ENCODE results near the gene LYZL1.

The LYZL1 gene

DNA sequence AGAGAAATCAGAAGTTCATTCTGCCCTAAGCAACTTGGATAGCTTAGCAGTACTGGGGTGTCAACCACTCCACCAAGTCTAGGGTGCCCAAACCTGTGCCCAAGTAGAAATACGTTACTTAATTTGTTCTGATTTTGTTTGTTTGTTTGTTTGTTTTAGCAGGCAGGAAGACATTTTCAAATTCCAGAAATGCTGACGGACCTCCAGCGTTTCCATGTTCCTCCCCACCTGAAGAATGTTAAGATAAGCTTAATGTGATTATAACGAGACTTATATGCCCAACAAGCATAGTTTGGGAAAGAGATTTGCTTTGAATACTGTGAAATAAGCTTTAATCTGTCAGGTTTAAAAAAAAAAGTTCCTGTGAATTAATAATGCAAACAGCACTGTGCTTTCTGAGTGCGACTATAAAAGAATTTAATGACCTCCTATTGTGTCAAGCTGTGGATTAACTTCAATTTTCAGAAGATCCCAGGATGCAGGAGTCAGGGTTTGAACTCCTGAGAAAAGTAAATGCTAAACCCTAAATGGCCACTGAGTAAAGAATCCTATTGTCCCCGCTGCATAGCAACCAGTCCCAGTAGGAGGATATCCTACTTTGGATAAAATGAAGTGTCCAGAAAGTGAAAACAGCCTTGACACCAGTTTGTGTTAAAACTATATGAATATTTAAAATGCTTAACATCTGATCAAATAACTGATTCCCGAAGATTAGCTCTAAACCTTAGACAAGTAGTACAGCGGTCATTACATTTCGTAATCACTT lies 56.5 kb downstream of the LYZL1 start:
- no peak overlapping the region for H3K4me3 ChIP-seq (ENCODE audit: low read depth, low read length)
- TF ChIP-seq, protein P1, sequence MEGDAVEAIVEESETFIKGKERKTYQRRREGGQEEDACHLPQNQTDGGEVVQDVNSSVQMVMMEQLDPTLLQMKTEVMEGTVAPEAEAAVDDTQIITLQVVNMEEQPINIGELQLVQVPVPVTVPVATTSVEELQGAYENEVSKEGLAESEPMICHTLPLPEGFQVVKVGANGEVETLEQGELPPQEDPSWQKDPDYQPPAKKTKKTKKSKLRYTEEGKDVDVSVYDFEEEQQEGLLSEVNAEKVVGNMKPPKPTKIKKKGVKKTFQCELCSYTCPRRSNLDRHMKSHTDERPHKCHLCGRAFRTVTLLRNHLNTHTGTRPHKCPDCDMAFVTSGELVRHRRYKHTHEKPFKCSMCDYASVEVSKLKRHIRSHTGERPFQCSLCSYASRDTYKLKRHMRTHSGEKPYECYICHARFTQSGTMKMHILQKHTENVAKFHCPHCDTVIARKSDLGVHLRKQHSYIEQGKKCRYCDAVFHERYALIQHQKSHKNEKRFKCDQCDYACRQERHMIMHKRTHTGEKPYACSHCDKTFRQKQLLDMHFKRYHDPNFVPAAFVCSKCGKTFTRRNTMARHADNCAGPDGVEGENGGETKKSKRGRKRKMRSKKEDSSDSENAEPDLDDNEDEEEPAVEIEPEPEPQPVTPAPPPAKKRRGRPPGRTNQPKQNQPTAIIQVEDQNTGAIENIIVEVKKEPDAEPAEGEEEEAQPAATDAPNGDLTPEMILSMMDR (IDR thresholded peaks at IDR 0.05; ENCODE audit: control insufficient read depth, extremely low read depth, insufficient read depth): no peak
- DNase-seq (ENCODE audit: low read depth): no peak

DNA sequence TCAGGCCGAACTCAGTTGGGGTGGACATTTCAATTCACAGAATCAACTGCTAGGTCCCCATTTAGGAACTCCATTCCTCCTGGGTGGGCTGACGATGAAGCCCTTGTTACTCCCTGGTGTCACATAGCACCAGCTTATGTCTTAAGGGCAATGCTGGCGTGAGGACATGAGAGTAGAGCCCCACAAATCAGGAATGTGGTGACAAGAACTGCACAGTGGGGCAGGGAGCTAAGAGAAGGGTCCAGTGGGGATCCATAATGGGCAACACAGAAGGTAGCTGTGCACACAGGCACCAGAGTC lies 57.0 kb downstream of the LYZL1 start:
- H3K4me3 ChIP-seq (ENCODE audit: low read depth, low read length): no peak overlapping the region
- TF ChIP-seq, protein P1 (IDR thresholded peaks at IDR 0.05; ENCODE audit: control insufficient read depth, extremely low read depth, insufficient read depth): no peak
- no peak for DNase-seq (ENCODE audit: low read depth)

DNA sequence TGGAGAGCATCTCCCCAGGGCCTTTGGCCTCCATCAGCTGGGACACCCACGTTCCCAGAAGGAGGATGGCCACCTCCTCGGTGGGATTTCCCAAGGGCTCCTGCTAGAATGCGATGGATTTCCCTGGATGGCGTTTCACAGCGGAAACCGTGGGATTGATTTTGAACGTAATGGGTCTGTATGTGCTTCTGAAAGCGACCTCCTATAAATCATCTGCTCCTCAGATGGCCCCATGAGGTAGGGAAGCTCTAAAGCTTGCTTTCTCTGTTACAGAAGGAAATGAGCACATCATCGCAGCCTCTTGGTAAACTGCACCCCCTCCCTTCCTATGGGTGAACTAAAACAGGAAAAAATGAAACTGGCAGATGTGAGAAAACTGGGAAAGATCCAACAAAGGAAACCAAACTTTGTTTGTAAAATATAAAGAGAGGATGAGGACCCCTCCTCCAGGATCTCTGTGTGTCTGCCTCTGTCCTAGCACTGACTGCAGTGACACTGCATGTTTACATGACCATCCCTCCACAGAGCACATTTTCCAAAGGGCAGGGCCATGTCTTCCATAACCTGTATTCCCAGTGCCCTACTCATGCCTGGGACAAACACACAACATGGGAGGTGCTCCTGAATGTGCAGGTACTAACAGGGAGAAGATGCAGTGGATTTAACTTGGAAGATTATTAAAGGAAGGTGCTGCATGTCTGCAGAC lies 57.6 kb downstream of the LYZL1 start:
- TF ChIP-seq, protein P1 (IDR thresholded peaks at IDR 0.05; ENCODE audit: control insufficient read depth, extremely low read depth, insufficient read depth): no peak
- DNase-seq (ENCODE audit: low read depth): no peak
- no peak overlapping the region for H3K4me3 ChIP-seq (ENCODE audit: low read depth, low read length)

DNA sequence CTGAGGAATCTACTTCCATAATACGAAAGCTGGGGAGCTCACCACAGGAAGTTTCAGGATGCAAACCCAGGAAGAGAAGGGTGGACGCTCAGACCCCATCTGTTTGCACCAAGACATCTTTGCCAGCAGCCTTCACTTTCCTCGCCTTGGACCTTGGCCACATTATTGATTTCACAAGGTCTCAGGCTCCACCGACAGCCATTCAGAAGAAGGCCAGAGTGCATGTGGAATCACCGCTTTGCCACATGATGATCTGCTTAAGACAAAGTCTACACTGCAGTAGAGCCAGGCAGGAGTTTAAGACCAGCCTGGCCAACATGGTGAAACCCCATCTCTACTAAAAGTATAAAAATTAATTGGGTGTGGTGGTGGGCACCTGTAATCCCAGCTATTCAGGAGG lies 60.0 kb downstream of the LYZL1 start:
- H3K4me3 ChIP-seq (ENCODE audit: low read depth, low read length): no peak overlapping the region
- DNase-seq (ENCODE audit: low read depth): no peak
- TF ChIP-seq, protein P1 (IDR thresholded peaks at IDR 0.05; ENCODE audit: control insufficient read depth, extremely low read depth, insufficient read depth): no peak

DNA sequence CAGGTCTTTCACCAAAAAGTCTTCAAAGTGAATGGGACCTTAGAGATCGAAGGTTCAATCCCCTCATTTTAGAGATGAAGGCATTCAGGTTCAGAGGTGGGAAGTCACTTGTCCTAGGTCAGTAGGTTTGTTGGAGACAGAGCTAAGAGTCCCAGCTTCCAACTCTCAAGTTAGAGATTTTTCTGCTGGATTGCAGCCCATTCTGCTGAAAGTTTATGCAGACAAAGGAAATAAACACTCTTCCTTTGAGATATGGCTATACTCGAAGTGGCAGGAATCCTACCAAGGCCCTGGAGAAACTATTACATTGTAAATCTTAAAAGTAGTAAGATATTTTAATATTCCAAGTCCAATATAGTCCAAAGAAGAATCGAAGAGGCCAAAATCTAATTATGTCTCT lies 64.4 kb downstream of the LYZL1 start:
- TF ChIP-seq, protein P1 (IDR thresholded peaks at IDR 0.05; ENCODE audit: control insufficient read depth, extremely low read depth, insufficient read depth): no peak
- no peak overlapping the region for H3K4me3 ChIP-seq (ENCODE audit: low read depth, low read length)
- no peak for DNase-seq (ENCODE audit: low read depth)

DNA sequence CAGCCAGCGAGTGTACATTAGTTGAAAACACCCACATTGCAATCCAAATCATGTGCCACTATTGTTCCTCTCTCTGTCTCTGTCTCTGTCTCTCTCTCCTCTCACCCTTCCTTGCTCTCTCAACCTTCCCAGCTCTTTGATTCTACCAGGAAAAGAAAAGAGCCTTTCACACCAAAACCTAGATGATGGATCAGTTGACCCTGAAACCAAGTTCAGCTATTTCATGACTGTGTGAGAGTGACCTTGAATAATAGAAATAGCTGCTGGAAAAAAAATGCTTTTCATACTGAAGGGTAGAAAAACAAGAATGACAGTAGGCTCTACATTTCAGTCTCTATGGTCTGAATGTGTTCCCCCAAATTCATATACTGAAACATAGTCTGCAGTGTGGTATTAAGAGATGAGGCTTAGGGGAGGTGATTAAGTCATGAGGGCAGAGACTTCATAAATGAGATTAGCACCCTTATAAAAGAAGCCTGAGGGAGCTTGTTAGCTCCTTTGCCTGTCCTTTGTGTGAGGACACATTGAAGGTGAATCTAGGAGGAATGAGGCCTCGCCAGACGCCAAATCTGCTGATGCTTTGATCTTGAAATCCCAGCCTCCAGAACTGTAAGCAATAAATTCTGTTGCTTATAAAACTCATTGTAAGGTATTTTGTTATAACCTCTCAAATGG lies 65.2 kb downstream of the LYZL1 start:
- DNase-seq (ENCODE audit: low read depth): no peak
- TF ChIP-seq, protein P1 (IDR thresholded peaks at IDR 0.05; ENCODE audit: control insufficient read depth, extremely low read depth, insufficient read depth): no peak

More for the DNA sequence above, 65.2 kb downstream of the LYZL1 start:
- H3K4me3 ChIP-seq (ENCODE audit: low read depth, low read length): no peak overlapping the region
